ENCODE measurements around the gene XAGE3. TPM values are rescaled to one million over a fixed set of nuclear protein-coding genes. Genes with fewer than 3 reads are reported as not detected.
"Not testable (repeated sequence)": the region's sequence is repeated elsewhere in the genome, so short reads cannot be mapped to it uniquely, and the experiment has no call there.

The XAGE3 gene, protein sequence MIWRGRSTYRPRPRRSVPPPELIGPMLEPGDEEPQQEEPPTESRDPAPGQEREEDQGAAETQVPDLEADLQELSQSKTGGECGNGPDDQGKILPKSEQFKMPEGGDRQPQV
- not detected for total RNA-seq
- polyA plus RNA-seq: not detected

DNA sequence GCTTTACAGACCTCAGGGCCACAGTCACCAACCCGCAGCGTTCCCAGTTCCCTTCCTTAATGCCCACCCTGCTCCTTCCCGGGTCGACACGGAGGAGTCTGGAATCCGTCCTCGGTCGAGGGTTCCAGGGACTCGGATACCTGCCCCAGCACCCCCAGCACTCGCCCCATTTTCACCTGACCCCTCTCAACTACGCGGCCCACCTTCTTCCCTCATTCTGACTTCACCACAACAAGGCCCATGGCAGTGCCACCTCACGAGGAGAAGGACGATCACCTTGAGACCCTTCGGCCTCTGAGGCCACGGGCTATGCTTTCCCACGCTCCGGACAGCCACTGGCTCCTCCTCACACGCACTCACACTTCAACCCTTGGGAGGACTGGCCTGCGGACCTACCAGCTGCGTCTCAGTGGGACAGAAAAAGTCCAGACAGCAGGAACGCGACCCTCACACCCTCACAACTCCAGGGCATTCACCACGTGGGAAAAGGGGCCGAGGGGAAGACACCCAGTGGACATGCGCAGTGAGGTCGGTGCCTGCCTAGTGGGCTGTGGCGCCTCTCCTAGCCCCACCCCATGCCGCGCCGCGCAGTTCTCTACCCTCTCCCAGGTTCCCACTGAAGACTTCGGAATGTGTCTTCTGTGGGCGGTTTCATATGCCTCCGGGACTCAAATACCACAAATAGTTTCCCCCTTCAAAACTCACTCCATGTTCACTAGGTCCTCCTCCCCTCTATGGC is at the start of gene XAGE3:
TSS of gene XAGE3 (minus strand) at position 474 of the 739 bp plus-strand sequence. CDS start 950 bp downstream, outside the sequence.
- Histone ChIP-seq H3K4me3 (ENCODE audit: low read length) (no peak within 1 kb of the TSS), H3K9me3 (ENCODE audit: low read length) (no peaks in the 10 kb centered on the region), H3K27ac (ENCODE audit: low read depth, low read length) (no peak within 1 kb of the TSS), H3K27me3 (ENCODE audit: insufficient read depth, low read length, poor library complexity, severe bottlenecking) (no peaks in the 10 kb centered on the region), H3K4me1 (ENCODE audit: insufficient read depth, low read length) (no peaks in the 10 kb centered on the region), H3K36me3 (ENCODE audit: insufficient read depth, low read length) (no peaks in the 10 kb centered on the region)
- H3K9me3 Mint-ChIP-seq: no peaks in the 10 kb centered on the region
- ChIA-PET POLR2A (no interaction called here), CTCF (no interaction called here)
- peak within 1 kb of the TSS in 1 of 8 donors; percentile 43 for H3K27ac Mint-ChIP-seq
- H3K36me3 Mint-ChIP-seq: no peaks in the 10 kb centered on the region
- H3K4me1 Mint-ChIP-seq: no peaks in the 10 kb centered on the region
- peaks cover 0 to 11% of the 10 kb centered on the region in 2 donors for H3K27me3 Mint-ChIP-seq
- no peak for DNase-seq
- peak within 1 kb of the TSS in 1 of 7 donors; percentile 23 for H3K4me3 Mint-ChIP-seq

DNA sequence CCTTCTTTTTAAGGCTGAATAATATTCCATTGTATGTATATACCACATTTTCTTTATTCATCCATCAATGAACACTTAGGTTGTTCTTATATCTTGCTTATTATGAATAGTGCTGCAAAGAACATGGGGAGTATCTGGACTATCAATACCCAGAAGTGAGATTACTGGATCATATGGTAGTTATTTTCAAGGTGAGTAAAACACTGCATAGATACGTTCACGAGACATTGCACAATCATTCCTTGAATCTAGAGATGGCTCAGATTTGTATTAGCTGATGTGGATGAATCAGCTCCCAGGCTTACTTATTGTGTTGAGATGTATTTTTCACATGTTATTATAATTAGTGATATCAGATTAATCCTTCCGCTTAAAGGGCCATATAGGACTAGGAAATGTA is 46.8 kb upstream of the XAGE3 start:
- CTCF ChIA-PET; POLR2A ChIA-PET; DNase-seq; H3K4me1 ChIP-seq (ENCODE audit: insufficient read depth, low read length); H3K27me3 Mint-ChIP-seq; H3K36me3 Mint-ChIP-seq; H3K4me3 Mint-ChIP-seq; H3K36me3 ChIP-seq (ENCODE audit: insufficient read depth, low read length); H3K27ac ChIP-seq (ENCODE audit: low read depth, low read length); H3K9me3 ChIP-seq (ENCODE audit: low read length); H3K4me1 Mint-ChIP-seq; H3K4me3 ChIP-seq (ENCODE audit: low read length); H3K27ac Mint-ChIP-seq; H3K27me3 ChIP-seq (ENCODE audit: insufficient read depth, low read length, poor library complexity, severe bottlenecking); H3K9me3 Mint-ChIP-seq: not testable (repeated sequence)

DNA sequence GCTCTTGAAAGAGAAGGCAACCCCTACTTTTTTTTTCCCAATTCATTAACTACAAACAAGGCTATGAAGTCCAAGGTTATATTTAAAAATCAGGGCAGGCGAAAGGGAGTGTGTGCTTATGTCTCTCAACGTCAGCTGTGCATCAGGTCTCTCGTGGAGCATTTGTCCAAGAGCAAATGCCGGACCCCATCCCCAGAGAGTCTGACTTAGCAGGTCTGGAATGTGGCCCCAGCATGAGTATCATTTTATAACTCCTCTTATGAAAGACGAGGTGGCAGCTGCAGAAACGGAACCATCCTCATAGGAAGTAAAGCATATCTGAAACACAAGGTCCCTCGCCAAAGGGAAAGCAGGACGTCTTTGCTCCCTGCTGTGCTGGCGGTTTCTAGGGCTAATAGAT is 45.8 kb upstream of the XAGE3 start:
- H3K27ac Mint-ChIP-seq; H3K4me1 Mint-ChIP-seq; H3K4me3 ChIP-seq (ENCODE audit: low read length); H3K36me3 ChIP-seq (ENCODE audit: insufficient read depth, low read length); CTCF ChIA-PET; H3K9me3 Mint-ChIP-seq; H3K27ac ChIP-seq (ENCODE audit: low read depth, low read length); DNase-seq; H3K27me3 ChIP-seq (ENCODE audit: insufficient read depth, low read length, poor library complexity, severe bottlenecking); H3K36me3 Mint-ChIP-seq; H3K4me1 ChIP-seq (ENCODE audit: insufficient read depth, low read length); POLR2A ChIA-PET; H3K27me3 Mint-ChIP-seq; H3K9me3 ChIP-seq (ENCODE audit: low read length); H3K4me3 Mint-ChIP-seq: not testable (repeated sequence)

DNA sequence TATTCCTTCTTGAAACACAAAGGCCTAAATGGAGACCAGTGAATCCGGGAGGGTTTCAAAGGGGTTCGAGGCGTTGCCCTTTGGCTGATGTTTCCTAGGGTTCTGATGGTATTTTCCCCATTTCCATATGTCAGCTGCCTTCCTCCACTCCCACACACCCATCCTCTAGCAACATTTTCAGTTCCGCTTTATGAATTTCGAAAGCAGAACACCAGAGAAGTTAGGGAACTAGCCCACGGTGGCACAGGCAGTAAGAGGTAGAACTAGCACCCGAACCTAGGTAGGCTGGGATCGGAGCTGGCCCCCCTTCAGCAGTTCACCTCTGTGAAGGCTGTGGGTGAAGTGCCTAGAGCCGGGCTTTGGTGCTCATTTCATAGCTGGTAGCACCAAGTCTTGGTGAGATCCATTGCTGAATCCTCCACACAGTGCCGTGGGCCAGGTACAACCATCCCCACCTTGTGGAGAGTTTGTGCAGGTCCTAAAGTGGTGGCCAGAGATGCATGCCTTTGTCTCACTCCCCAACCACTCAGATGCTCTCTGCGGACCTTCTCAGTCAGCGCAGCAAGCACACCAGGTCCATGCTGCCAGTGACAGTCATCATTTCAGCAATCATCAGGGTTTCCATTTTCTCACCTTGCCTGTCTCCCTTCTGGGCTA is 41.6 kb upstream of the XAGE3 start:
- H3K27ac Mint-ChIP-seq; H3K36me3 ChIP-seq (ENCODE audit: insufficient read depth, low read length); H3K4me1 Mint-ChIP-seq; H3K27ac ChIP-seq (ENCODE audit: low read depth, low read length); H3K27me3 ChIP-seq (ENCODE audit: insufficient read depth, low read length, poor library complexity, severe bottlenecking); H3K4me1 ChIP-seq (ENCODE audit: insufficient read depth, low read length); CTCF ChIA-PET; H3K36me3 Mint-ChIP-seq; H3K27me3 Mint-ChIP-seq; H3K4me3 ChIP-seq (ENCODE audit: low read length); H3K9me3 Mint-ChIP-seq; H3K9me3 ChIP-seq (ENCODE audit: low read length); DNase-seq; POLR2A ChIA-PET; H3K4me3 Mint-ChIP-seq: not testable (repeated sequence)

DNA sequence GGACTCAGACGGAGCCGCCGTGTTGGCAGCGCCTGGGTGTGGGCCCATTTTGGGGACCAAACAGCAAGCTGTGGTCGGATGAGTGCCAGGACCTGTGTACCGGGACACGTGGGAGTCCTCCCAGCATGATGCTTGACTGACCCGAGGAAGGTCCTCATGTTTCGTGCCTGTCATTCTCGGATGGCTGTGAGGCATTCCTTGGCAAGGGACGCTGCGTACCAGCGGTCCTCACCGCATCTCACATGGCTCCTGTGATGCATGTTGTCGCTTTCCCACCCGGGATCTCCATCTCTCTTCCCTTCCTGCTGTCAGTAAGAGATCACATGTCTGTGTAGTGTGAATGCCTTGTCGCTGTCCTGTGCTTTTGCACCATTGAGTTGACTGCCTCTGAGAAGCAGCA is 40.0 kb upstream of the XAGE3 start:
- H3K27me3 ChIP-seq (ENCODE audit: insufficient read depth, low read length, poor library complexity, severe bottlenecking); H3K36me3 ChIP-seq (ENCODE audit: insufficient read depth, low read length); H3K9me3 ChIP-seq (ENCODE audit: low read length); H3K4me1 Mint-ChIP-seq; H3K27ac Mint-ChIP-seq; H3K4me3 ChIP-seq (ENCODE audit: low read length); H3K27ac ChIP-seq (ENCODE audit: low read depth, low read length); H3K27me3 Mint-ChIP-seq; H3K9me3 Mint-ChIP-seq; H3K4me3 Mint-ChIP-seq; H3K36me3 Mint-ChIP-seq; H3K4me1 ChIP-seq (ENCODE audit: insufficient read depth, low read length); DNase-seq; POLR2A ChIA-PET; CTCF ChIA-PET: not testable (repeated sequence)

DNA sequence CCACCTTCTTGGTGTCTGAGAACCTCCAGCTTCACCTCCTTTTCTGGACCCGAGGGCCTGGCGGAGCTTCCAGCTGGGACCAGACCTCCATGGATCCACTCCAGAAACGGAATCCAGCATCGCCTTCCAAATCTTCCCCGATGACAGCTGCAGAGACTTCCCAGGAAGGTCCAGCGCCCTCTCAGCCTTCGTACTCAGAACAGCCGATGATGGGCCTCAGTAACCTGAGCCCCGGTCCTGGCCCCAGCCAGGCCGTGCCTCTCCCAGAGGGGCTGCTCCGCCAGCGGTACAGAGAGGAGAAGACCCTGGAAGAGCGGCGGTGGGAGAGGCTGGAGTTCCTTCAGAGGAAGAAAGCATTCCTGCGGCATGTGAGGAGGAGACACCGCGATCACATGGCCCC is 39.3 kb upstream of the XAGE3 start:
- H3K4me1 ChIP-seq (ENCODE audit: insufficient read depth, low read length); CTCF ChIA-PET; H3K4me3 ChIP-seq (ENCODE audit: low read length); H3K27me3 Mint-ChIP-seq; POLR2A ChIA-PET; H3K4me1 Mint-ChIP-seq; H3K36me3 Mint-ChIP-seq; DNase-seq; H3K9me3 Mint-ChIP-seq; H3K36me3 ChIP-seq (ENCODE audit: insufficient read depth, low read length); H3K27me3 ChIP-seq (ENCODE audit: insufficient read depth, low read length, poor library complexity, severe bottlenecking); H3K9me3 ChIP-seq (ENCODE audit: low read length); H3K4me3 Mint-ChIP-seq; H3K27ac Mint-ChIP-seq; H3K27ac ChIP-seq (ENCODE audit: low read depth, low read length): not testable (repeated sequence)

DNA sequence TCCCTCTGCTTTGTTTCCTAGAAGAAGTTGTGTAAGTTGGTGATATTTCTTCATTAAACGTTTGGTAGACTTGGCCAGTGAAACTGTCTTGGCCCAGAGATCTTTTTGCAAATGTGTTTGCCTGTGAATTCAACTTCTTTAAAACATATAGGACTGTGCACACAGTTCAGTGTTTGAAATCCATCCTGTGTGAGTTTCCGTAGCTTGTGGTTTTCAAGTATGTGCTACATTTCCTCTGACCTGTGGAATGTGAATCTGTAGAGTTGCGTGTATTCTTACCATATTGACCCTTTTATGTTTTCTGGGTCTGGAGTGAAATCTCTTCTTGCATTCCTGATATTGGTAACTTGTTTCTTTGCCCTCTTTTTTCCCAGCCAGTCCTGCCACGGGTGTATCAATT is 38.2 kb upstream of the XAGE3 start:
- CTCF ChIA-PET; H3K36me3 ChIP-seq (ENCODE audit: insufficient read depth, low read length); H3K9me3 ChIP-seq (ENCODE audit: low read length); H3K27me3 Mint-ChIP-seq; H3K36me3 Mint-ChIP-seq; POLR2A ChIA-PET; H3K4me1 Mint-ChIP-seq; H3K4me1 ChIP-seq (ENCODE audit: insufficient read depth, low read length); H3K27ac Mint-ChIP-seq; H3K9me3 Mint-ChIP-seq; H3K4me3 ChIP-seq (ENCODE audit: low read length); H3K27me3 ChIP-seq (ENCODE audit: insufficient read depth, low read length, poor library complexity, severe bottlenecking); DNase-seq; H3K4me3 Mint-ChIP-seq; H3K27ac ChIP-seq (ENCODE audit: low read depth, low read length): not testable (repeated sequence)

DNA sequence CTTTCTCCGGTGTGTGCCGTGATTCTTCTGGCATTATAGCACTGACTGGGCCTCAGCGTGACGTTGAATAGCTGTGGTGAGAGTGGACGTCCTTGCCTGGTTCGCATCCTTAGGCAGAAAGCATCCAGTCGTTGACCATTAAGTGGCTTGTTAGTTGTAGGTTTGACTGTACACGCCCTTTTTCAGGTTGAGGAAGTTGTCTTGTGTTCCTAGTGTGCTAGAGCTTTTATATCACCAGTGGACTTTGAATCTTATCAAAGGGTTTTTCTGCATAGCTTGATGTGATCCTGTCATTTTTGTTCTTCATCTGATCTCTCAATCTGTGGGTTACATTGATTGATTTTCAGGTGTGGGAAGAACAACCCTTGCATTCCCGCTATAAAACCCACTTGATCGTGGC is 37.6 kb upstream of the XAGE3 start:
- H3K36me3 Mint-ChIP-seq; H3K27ac Mint-ChIP-seq; DNase-seq; H3K4me3 Mint-ChIP-seq; POLR2A ChIA-PET; H3K4me1 ChIP-seq (ENCODE audit: insufficient read depth, low read length); H3K4me3 ChIP-seq (ENCODE audit: low read length); H3K9me3 ChIP-seq (ENCODE audit: low read length); H3K4me1 Mint-ChIP-seq; H3K9me3 Mint-ChIP-seq; H3K27me3 ChIP-seq (ENCODE audit: insufficient read depth, low read length, poor library complexity, severe bottlenecking); H3K27ac ChIP-seq (ENCODE audit: low read depth, low read length); H3K27me3 Mint-ChIP-seq; H3K36me3 ChIP-seq (ENCODE audit: insufficient read depth, low read length); CTCF ChIA-PET: not testable (repeated sequence)
